Esophagus squamous epithelium (tissue), 5 donors: Measurements from ENCODE around the gene RSPH6A. TPM values are rescaled to one million over a fixed set of nuclear protein-coding genes. Genes with fewer than 3 reads are reported as not detected.

ENCODE experiments used
- DNase-seq: peaks from one replicate; lab custom pipeline; 2025; lab: John Stamatoyannopoulos, UW
- H3K27ac ChIP-seq, 4 donors: fragments of 200-600 bp; sonication (generic); one replicate each; pipeline ENCODE4 v1.5.1; 2016 to 2019; ENCODE audit warnings: mild to moderate bottlenecking in 1 of 4
- H3K27me3 ChIP-seq, 4 donors: fragments of 200-600 bp; sonication (generic); 1 replicate in 3 of 4; 2 replicates in 1 of 4; pipeline versions ENCODE4 v1.5.1 to v1.6.0; 2017 to 2021; ENCODE audit warnings: antibody characterized with exemption in 1 of 4
- H3K36me3 ChIP-seq, 3 donors: fragments of 200-600 bp; sonication (generic); one replicate each; pipeline ENCODE4 v1.5.1; 2016 to 2019
- H3K4me1 ChIP-seq, 3 donors: fragments of 200-600 bp; sonication (generic); one replicate each; pipeline ENCODE4 v1.5.1; 2017 to 2019
- H3K4me3 ChIP-seq, 4 donors: fragments of 200-600 bp; sonication (generic); 1 replicate in 3 of 4; 2 replicates in 1 of 4; pipeline ENCODE4 v1.5.1; 2016 to 2019; ENCODE audit warnings: mild to moderate bottlenecking in 2 of 4, moderate library complexity in 1 of 4
- H3K9me3 ChIP-seq, 3 donors: fragments of 200-600 bp; sonication (generic); one replicate each; pipeline ENCODE4 v1.5.1; 2016 to 2019
- POLR2A ChIP-seq, 4 donors: fragments of 450-650 bp; IDR thresholded peaks; one replicate each; pipeline ENCODE4 v1.6.1; 2017; ENCODE audit warnings: antibody characterized with exemption in 4 of 4, mild to moderate bottlenecking in 4 of 4, moderate library complexity in 3 of 4
- WGBS, 2 donors: methylation state at CpG; one replicate each; pipeline ENCODE4 v1.1.5; 2018; 5-methylcytosine and 5-hydroxymethylcytosine counted together
- intact Hi-C: fragments of 100-400 bp; cut with DNase I; formaldehyde crosslinking; loops from one replicate; pipeline ENCODE4 v1.15.0; 2022
- total RNA-seq, 4 donors: library from RNA; depleted of rRNA; stranded (reverse); fragments of >200 nt; gene quantifications; one replicate each; pipeline ENCODE4 v1.1.0, GENCODE V29; 2016
- TF ChIP-seq, protein P1 (sequence below), 6 experiments: fragments of 450-650 bp in 4 of 6; fragments of 200-600 bp in 2 of 6; sonication (generic) in 2 of 6; IDR thresholded peaks; one replicate each; pipeline ENCODE4 v1.5.1; 2016 to 2019; ENCODE audit warnings: antibody characterized with exemption in 6 of 6, mild to moderate bottlenecking in 4 of 6, moderate library complexity in 4 of 6
- donor health status: DM: yes; HTN: yes; CAD: no.

Gene RSPH6A
- total RNA-seq, 4 donors from 2014 or later, result 0.19 TPM; not detected in 3

DNA sequence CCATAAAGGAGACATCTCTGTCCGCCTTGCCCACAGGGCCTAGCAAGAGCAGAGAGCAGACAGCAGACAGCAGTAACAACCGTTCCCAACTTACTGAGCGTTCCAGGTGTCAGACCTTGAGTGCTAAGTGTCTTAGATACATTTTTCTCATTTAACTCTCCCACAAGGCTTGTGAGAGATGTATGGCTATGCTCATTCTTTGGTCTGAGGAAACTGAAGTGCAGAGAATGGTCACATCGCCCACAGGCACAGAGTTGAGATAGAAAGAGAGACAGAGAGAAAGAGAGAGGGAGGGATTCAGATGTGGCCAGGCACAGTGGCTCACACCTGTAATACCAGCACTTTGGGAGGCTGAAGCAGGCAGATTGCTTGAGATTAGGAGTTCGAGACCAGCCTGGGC lies 67.6 kb downstream of the RSPH6A start:
- WGBS, 2 donors, result 80 to 83% methylated on average over 2 to 4 of the region's 5 CpGs
- Histone ChIP-seq H3K4me3 (no peak overlapping the region), H3K36me3 (no peaks in the 10 kb centered on the region), H3K27me3 (peaks cover 0 to 4% (median 0%) of the 10 kb centered on the region in 4 donors), H3K27ac (no peak overlapping the region), H3K9me3 (no peaks in the 10 kb centered on the region), H3K4me1 (peaks cover 0 to 5% (median 0%) of the 10 kb centered on the region in 3 donors)
- TF ChIP-seq, protein P1, sequence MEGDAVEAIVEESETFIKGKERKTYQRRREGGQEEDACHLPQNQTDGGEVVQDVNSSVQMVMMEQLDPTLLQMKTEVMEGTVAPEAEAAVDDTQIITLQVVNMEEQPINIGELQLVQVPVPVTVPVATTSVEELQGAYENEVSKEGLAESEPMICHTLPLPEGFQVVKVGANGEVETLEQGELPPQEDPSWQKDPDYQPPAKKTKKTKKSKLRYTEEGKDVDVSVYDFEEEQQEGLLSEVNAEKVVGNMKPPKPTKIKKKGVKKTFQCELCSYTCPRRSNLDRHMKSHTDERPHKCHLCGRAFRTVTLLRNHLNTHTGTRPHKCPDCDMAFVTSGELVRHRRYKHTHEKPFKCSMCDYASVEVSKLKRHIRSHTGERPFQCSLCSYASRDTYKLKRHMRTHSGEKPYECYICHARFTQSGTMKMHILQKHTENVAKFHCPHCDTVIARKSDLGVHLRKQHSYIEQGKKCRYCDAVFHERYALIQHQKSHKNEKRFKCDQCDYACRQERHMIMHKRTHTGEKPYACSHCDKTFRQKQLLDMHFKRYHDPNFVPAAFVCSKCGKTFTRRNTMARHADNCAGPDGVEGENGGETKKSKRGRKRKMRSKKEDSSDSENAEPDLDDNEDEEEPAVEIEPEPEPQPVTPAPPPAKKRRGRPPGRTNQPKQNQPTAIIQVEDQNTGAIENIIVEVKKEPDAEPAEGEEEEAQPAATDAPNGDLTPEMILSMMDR (IDR thresholded peaks at IDR 0.05), result no peak
- no peak for TF ChIP-seq POLR2A (IDR thresholded peaks at IDR 0.05)
- intact Hi-C loops, result no loop called here
- DNase-seq, result no peak

DNA sequence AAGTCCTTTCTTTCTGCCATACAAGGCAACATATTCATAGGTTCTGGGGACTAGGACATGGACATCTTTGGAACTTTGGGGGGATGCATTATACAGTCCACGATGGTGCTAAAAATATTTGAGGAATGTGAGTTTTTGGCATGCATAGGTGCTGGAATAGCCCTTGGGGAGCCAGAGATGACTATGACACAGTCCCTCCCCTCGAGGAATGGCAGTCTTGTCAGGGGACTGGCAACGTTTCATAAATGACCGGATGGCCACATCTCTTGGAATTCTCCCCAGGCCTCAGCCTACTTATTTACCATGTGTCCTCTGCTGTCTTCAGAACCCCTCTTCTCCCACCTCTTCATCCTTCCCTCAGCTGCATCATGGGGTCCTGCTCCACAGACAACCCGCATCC lies 68.2 kb downstream of the RSPH6A start:
- DNase-seq, result no peak
- H3K4me1 ChIP-seq, result no peaks in the 10 kb centered on the region
- intact Hi-C loops, result no loop called here
- peaks cover 0 to 11% (median 0%) of the 10 kb centered on the region in 4 donors for H3K27me3 ChIP-seq
- H3K36me3 ChIP-seq, result no peaks in the 10 kb centered on the region
- no peak overlapping the region for H3K4me3 ChIP-seq
- no peak for TF ChIP-seq POLR2A (IDR thresholded peaks at IDR 0.05)
- WGBS, 2 donors, result 73% methylated on average over 5 of the region's 5 CpGs
- H3K27ac ChIP-seq, result no peak overlapping the region
- H3K9me3 ChIP-seq, result no peaks in the 10 kb centered on the region

Other genes with a start within 250 kb of the RSPH6A start
- gene OPA3, start 230.5 kb downstream of the RSPH6A start, total RNA-seq, result 10 to 100 TPM in 2 of 4 donors, 1 to 10 TPM in 2; 4.7 to 12.4 (median 10.1) TPM
- gene GPR4, start 213.1 kb downstream of the RSPH6A start, total RNA-seq, result 1 to 10 TPM in 3 of 4 donors, under 1 TPM in 1; 0.76 to 1.4 (median 1.2) TPM
- gene EML2, start 175.9 kb downstream of the RSPH6A start, total RNA-seq, result 100 to 1,000 TPM in 1 of 4 donors, 10 to 100 TPM in 3; 38.6 to 617 (median 58.3) TPM
- 1 to 10 TPM in 1 of 4 donors, under 1 TPM in 3; 0.44 to 1.1 (median 0.63) TPM for gene GIPR, start 147.1 kb downstream of the RSPH6A start, total RNA-seq
- 100 to 1,000 TPM; 131 to 240 (median 186) TPM for gene SNRPD2, start 123.4 kb downstream of the RSPH6A start, total RNA-seq
- 1 to 10 TPM; 3.3 to 6.9 (median 5.5) TPM for gene QPCTL, start 122.6 kb downstream of the RSPH6A start, total RNA-seq
- gene FBXO46, start 84.4 kb downstream of the RSPH6A start, total RNA-seq, result 10 to 100 TPM; 16.0 to 37.2 (median 25.9) TPM
- gene MEIOSIN, start 81.9 kb downstream of the RSPH6A start, total RNA-seq, result not detected
- 10 to 100 TPM in 2 of 4 donors, 1 to 10 TPM in 2; 5.8 to 13.5 (median 10.1) TPM for gene SIX5, start 46.1 kb downstream of the RSPH6A start, total RNA-seq
- gene DMPK, start 32.8 kb downstream of the RSPH6A start, total RNA-seq, result 10 to 100 TPM; 15.8 to 36.6 (median 17.2) TPM
- 10 to 100 TPM in 3 of 4 donors, 1 to 10 TPM in 1; 9.1 to 32.2 (median 23.5) TPM for gene DMWD, start 22.5 kb downstream of the RSPH6A start, total RNA-seq
- 10 to 100 TPM; 28.4 to 36.6 (median 31.6) TPM for gene SYMPK, start 47.8 kb upstream of the RSPH6A start, total RNA-seq
- under 1 TPM in 1 of 4 donors, not detected in 3; 0.18 TPM for gene FOXA3, start 49.0 kb upstream of the RSPH6A start, total RNA-seq
- 10 to 100 TPM; 14.6 to 22.4 (median 20.0) TPM for gene IRF2BP1, start 70.8 kb upstream of the RSPH6A start, total RNA-seq
- gene MYPOP, start 87.3 kb upstream of the RSPH6A start, total RNA-seq, result 1 to 10 TPM; 2.3 to 5.7 (median 4.2) TPM
- gene NANOS2, start 99.5 kb upstream of the RSPH6A start, total RNA-seq, result not detected
- 1 to 10 TPM in 1 of 4 donors, under 1 TPM in 2, not detected in 1; 0.40 to 2.1 (median 0.44) TPM for gene NOVA2, start 158.6 kb upstream of the RSPH6A start, total RNA-seq
- gene CCDC61, start 180.2 kb upstream of the RSPH6A start, total RNA-seq, result 1 to 10 TPM; 5.9 to 9.5 (median 7.4) TPM
- gene PGLYRP1, start 207.7 kb upstream of the RSPH6A start, total RNA-seq, result not detected
- not detected for gene IGFL4, start 225.7 kb upstream of the RSPH6A start, total RNA-seq